ENCODE measurements around the gene WDR36.

The WDR36 gene

DNA sequence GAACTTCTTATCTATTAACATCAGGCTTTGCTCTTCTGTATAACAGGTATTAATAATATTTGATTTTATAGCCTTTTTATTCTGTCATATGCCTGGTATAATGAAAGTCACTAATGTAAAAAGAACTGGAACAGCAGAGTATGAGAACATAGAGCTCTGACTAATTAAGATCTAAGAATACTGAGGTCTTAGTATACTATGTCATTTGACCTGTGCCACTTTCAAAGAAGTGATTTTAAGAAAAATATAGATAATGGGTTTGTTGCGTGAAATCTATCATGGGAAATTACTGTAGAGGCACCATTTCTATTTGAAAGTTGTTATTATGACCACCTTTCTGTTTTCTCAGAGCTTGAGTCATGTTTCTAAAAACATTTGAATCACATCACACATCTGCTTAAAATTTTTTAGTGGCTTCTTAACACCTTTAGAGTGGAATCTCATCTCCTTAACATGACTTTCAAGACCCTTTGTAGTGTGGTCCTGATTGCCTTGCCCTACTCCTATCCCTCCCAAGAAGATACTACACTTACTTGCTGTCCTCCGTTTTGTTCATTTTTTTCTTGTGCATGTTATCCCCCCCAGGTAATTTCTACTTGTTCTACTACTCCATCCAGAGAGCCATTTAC lies 14.3 kb downstream of the WDR36 start:
- no peak for DNase-seq

DNA sequence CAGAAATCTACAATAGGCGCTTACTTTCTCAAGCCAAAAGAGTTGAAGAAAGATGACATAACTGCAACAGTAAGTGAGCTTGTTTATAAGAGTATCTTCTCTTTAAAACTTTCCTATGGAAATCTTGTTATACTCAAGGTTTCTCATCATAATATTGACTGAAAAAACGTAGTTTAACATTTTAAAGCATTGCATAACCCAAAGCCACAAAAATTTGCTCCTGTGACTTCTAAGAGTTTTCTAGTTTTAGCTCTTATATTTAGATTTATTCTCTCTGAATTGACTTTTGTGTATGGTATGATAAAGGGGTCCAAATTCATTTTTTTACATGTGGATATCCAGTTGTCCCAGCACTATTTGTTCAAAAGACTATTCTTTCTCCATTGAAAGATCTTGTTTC lies 15.2 kb downstream of the WDR36 start:
- DNase-seq, result no peak

DNA sequence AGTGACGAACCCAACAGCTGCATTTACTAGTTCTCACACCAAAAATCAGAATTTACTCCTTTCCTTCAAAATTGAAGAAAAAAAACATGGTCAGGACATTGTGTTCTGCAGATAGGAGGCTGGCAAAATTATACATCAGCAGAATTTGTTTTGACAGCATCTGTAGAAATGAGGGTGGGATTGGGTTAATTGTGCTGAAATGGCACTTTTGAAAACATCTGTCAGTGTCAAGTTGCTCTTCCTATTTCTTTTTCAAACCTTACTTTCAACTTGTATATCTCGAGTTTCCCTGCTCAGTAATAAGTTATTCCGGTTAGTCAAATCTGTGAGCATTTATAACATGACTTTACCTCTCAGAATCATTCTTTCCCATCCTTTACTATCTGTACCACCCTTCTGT lies 19.8 kb downstream of the WDR36 start:
- DNase-seq, result no peak

DNA sequence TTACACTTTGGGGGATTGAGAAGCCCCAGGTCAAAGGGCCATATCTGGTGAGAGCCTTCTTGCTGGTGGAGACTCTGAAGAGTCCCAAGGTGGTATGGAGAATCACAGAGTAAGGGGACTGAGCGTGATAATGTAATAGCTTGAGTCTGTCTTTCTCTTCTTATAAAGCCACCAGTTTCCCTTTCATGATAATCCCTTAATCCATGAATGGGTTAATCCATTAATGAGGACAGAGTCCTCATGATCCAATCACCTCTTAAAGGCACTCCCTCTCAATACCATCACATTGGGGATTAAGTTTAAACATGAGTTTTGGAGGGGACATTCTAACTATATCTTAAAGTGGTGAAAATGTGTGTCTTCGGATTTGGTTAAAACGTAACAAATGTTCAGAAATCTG lies 21.5 kb downstream of the WDR36 start:
- no peak for DNase-seq

GRCh38 chr5:111115229-111115628 lies 23.1 kb downstream of the WDR36 start:
- no peak for DNase-seq

- no peak for DNase-seq
These were observed 24.4 kb downstream of the WDR36 start for GRCh38 chr5:111116550-111116949.

- DNase-seq, result no peak
These were observed 25.0 kb downstream of the WDR36 start for GRCh38 chr5:111117136-111117535.

- no peak for DNase-seq
These were observed 27.1 kb downstream of the WDR36 start for GRCh38 chr5:111119221-111119620.

DNA sequence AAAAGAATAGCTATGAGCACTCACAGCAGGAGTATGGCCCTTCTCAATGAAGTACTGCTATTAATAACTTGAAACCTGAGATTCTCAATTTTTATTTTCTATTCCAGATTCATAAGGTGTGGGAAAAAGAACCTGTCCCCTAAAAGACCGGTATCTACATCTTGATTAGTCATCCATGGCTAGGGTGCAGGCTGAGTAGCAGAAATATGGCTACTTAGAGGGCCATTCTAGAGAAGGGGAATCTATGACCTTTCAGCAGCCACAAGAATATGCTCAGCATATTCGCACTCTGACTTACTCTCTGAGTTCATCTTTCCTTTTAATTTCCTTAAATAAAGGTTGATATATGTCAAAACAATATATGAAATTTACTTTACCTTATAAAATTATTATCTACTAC lies 27.7 kb downstream of the WDR36 start:
- no peak for DNase-seq

- DNase-seq, result no peak
These were observed 28.8 kb downstream of the WDR36 start for GRCh38 chr5:111120911-111121310.

DNA sequence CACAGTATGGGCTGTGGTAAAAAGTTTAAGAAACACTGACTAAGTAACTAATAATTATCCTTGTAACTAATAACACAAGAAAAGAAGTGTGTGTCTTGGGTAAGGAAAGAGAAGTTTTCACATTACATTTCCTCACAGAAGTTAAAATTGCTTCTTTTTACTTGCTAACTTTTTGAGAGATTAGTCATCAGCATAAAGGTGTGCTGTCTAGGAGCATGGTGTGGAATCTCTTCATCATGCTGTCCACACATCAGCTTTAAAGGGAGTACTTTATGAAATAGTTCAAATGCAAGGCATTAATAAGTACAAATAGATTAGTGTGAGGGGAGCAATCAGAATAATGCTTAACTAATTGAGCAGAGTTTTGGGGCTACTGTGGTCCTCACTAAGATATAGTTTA lies 29.8 kb downstream of the WDR36 start:
- no peak for DNase-seq

GRCh38 chr5:111122398-111122797 lies 30.2 kb downstream of the WDR36 start:
- no peak for DNase-seq

DNA sequence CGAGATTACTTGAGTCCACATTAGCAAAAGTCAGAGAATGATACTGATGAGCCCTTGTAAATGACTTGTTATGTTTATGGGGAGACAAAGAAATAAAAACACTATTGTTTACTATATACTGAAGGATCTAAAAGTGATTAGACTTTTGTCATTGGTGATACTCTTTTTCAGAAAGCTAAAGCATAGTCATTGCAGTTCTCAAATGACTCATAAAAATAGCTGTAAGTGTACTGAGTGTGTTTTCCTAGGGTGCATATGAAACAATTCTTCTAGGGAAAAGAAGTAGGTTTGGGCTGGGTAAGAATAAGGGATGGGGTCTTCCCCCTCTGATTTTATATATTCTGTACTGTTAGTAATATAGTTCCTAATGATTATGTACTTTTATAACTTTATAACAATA lies 32.6 kb downstream of the WDR36 start:
- no peak for DNase-seq

GRCh38 chr5:111126896-111127295 lies 34.7 kb downstream of the WDR36 start:
- no peak for DNase-seq

GRCh38 chr5:111127453-111128195 lies 35.5 kb downstream of the WDR36 start:
- no peak for DNase-seq

- DNase-seq, result no peak
These were observed 37.8 kb downstream of the WDR36 start for GRCh38 chr5:111129938-111130337.

DNA sequence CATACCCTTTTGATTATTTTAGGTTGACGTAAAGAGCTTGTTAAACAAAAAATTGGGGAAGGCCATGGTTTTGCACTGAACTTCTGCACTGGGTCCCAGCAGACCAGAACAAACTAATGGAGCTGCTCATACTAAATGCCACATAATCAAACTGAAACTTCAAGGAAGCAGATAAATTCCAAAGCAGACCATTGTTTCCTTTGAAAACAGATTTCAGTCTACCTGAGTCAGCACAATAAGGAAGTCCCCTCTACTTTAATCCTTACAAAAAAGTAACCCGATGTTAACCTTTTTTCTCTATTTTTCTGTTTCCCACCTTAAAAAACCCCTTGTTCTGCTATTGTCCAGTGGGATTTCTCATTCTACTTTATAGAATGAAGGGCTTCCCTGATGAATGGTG lies 39.2 kb downstream of the WDR36 start:
- no peak for DNase-seq

DNA sequence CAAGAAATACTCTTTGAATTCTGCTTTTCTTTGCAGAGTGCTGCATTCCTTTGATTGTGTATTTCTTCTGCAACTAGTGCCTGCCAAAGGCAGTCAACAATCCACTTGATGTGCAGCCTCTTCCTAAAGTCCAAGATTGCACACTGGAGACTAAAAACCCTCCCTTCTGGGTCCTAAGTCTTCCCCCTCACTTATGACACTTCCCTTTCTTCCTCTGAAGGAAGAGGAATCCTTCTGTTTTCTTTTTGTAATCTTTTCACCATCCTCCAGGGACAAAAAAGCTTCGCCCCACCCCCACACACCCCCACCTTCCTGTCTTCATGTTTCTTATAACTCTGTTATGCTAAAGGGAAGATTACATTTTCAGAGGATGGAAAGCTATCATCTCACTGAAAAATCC lies 39.9 kb downstream of the WDR36 start:
- DNase-seq, result no peak

- no peak for DNase-seq
These were observed 40.7 kb downstream of the WDR36 start for GRCh38 chr5:111132731-111133435.

- peak in 1 of 2 experiments; percentile 9 for DNase-seq
These were observed 41.2 kb downstream of the WDR36 start for GRCh38 chr5:111133436-111133751.

DNA sequence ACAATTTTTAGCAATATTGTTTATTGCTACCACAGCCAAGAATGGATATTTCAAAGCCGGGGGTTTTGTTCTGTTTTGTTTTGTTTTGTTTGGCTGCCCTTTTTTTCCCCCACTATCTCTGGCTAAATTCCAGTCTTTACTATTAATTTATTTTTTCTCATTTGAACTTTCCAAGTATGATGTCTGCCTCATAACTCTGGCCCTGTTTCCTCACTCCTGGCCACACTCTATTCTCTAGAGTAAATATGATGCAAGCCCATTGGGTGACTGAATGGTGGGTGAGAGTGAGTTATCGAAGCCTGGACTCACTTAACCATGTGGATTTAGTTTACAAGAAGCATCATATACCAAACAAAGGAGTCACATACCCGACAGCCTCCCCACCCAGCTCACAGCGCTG lies 41.9 kb downstream of the WDR36 start:
- no peak for DNase-seq

GRCh38 chr5:111134864-111135263 lies 42.7 kb downstream of the WDR36 start:
- no peak for DNase-seq

DNA sequence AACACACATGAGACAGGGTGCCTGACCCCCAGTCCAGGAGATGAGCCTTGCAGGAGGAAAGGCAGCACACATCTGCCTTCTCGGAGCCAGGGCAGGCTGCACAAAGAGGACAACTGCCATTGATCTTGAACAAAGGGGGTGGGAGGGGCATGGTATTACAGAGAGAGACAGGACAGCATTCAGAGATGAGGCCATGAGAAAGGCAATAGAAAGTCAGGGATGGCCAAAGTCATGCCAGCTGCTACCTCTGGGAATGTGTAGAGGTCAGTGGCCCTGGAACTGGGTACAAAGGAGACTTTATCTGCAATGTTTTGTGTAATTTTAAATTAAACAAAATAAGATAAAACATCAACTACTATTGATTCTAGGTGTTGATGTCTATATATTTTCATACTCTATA lies 43.2 kb downstream of the WDR36 start:
- DNase-seq, result no peak

- no peak for DNase-seq
These were observed 43.8 kb downstream of the WDR36 start for GRCh38 chr5:111135946-111136345.
